ENCODE results near the gene GRAMD1B.

The GRAMD1B gene

GRCh38 chr11:123624974-123625373 lies 194.9 kb downstream of the GRAMD1B start:
- no peak for DNase-seq

GRCh38 chr11:123628936-123629683 lies 199.0 kb downstream of the GRAMD1B start:
- no peak overlapping the region for H3K4me3 ChIP-seq (ENCODE audit: low read depth in 1 of 2, low read length in 2 of 2)
- no peak overlapping the region for H3K27ac ChIP-seq (ENCODE audit: low read length)
- H3K79me2 ChIP-seq (ENCODE audit: insufficient read depth, low read length), result no peaks in the 10 kb centered on the region
- H3K9me3 ChIP-seq (ENCODE audit: insufficient read depth, low read length, severe bottlenecking), result no peaks in the 10 kb centered on the region
- H3K36me3 ChIP-seq (ENCODE audit: insufficient read depth, low read length), result no peaks in the 10 kb centered on the region
- TF ChIP-seq CTCF (IDR thresholded peaks at IDR 0.05; ENCODE audit: borderline replicate concordance, extremely low read depth, low read length, poor library complexity, severe bottlenecking) (no peak), EZH2 (IDR thresholded peaks at IDR 0.05; ENCODE audit: borderline replicate concordance, low read depth, low read length, severe bottlenecking) (no peak)
- no peaks in the 10 kb centered on the region for H4K20me1 ChIP-seq (ENCODE audit: insufficient read depth, low read length)
- ATAC-seq (ENCODE audit: insufficient read depth, low read depth) (no peak), DNase-seq (no peak)
- H3K4me1 ChIP-seq (ENCODE audit: insufficient read depth, low read length), result no peaks in the 10 kb centered on the region
- H3K4me2 ChIP-seq (ENCODE audit: insufficient read depth, low read length), result no peak overlapping the region
- peaks cover 14% of the 10 kb centered on the region for H3K27me3 ChIP-seq (ENCODE audit: insufficient read depth, low read length, poor library complexity)
- no peak overlapping the region for H2AFZ ChIP-seq (ENCODE audit: low read depth, low read length)
- H3K9ac ChIP-seq (ENCODE audit: low read depth, low read length), result no peak overlapping the region

More at GRCh38 chr11:123624974-123625373, 194.9 kb downstream of the GRAMD1B start:
- Histone ChIP-seq H3K4me2 (ENCODE audit: insufficient read depth, low read length) (no peak overlapping the region), H3K9me3 (ENCODE audit: insufficient read depth, low read length, severe bottlenecking) (no peaks in the 10 kb centered on the region), H3K4me3 (ENCODE audit: low read depth in 1 of 2, low read length in 2 of 2) (no peak overlapping the region), H3K27ac (ENCODE audit: low read length) (no peak overlapping the region), H3K27me3 (ENCODE audit: insufficient read depth, low read length, poor library complexity) (peaks cover 2% of the 10 kb centered on the region), H3K4me1 (ENCODE audit: insufficient read depth, low read length) (no peaks in the 10 kb centered on the region), H3K9ac (ENCODE audit: low read depth, low read length) (no peak overlapping the region), H4K20me1 (ENCODE audit: insufficient read depth, low read length) (no peaks in the 10 kb centered on the region), H3K79me2 (ENCODE audit: insufficient read depth, low read length) (no peaks in the 10 kb centered on the region), H3K36me3 (ENCODE audit: insufficient read depth, low read length) (peaks cover 11% of the 10 kb centered on the region; the same call in 1 of the 2 replicates), H2AFZ (ENCODE audit: low read depth, low read length) (no peak overlapping the region)
- TF ChIP-seq CTCF (IDR thresholded peaks at IDR 0.05; ENCODE audit: borderline replicate concordance, extremely low read depth, low read length, poor library complexity, severe bottlenecking) (no peak), EZH2 (IDR thresholded peaks at IDR 0.05; ENCODE audit: borderline replicate concordance, low read depth, low read length, severe bottlenecking) (no peak)
- no peak for ATAC-seq (ENCODE audit: insufficient read depth, low read depth)

GRCh38 chr11:123630126-123630608 lies 200.1 kb downstream of the GRAMD1B start:
- Histone ChIP-seq H4K20me1 (ENCODE audit: insufficient read depth, low read length) (no peaks in the 10 kb centered on the region), H3K9me3 (ENCODE audit: insufficient read depth, low read length, severe bottlenecking) (no peaks in the 10 kb centered on the region), H3K27me3 (ENCODE audit: insufficient read depth, low read length, poor library complexity) (peaks cover 14% of the 10 kb centered on the region), H3K36me3 (ENCODE audit: insufficient read depth, low read length) (no peaks in the 10 kb centered on the region), H3K27ac (ENCODE audit: low read length) (no peak overlapping the region), H3K79me2 (ENCODE audit: insufficient read depth, low read length) (no peaks in the 10 kb centered on the region), H3K4me1 (ENCODE audit: insufficient read depth, low read length) (no peaks in the 10 kb centered on the region), H3K4me3 (ENCODE audit: low read depth in 1 of 2, low read length in 2 of 2) (no peak overlapping the region), H2AFZ (ENCODE audit: low read depth, low read length) (no peak overlapping the region), H3K4me2 (ENCODE audit: insufficient read depth, low read length) (no peak overlapping the region), H3K9ac (ENCODE audit: low read depth, low read length) (no peak overlapping the region)
- no peak for TF ChIP-seq CTCF (IDR thresholded peaks at IDR 0.05; ENCODE audit: borderline replicate concordance, extremely low read depth, low read length, poor library complexity, severe bottlenecking)
- TF ChIP-seq EZH2 (IDR thresholded peaks at IDR 0.05; ENCODE audit: borderline replicate concordance, low read depth, low read length, severe bottlenecking), result no peak
- ATAC-seq (ENCODE audit: insufficient read depth, low read depth) (no peak), DNase-seq (no peak)
